COLO668 (cell line): ENCODE results near the gene PCSK6.
"Not testable (repeated sequence)": the region's sequence is repeated elsewhere in the genome, so short reads cannot be mapped to it uniquely, and the experiment has no call there.

Experiments used
- DNase-seq: peaks from one replicate; lab custom pipeline; 2025; ENCODE audit not compliant: unreplicated experiment; lab: John Stamatoyannopoulos, UW

PCSK6 gene

GRCh38 chr15:101433396-101433795 lies 56.1 kb downstream of the PCSK6 start:
- no peak for DNase-seq

- DNase-seq = no peak
Measured at GRCh38 chr15:101432982-101433381, 56.5 kb downstream of the PCSK6 start.

GRCh38 chr15:101431748-101432147 lies 57.8 kb downstream of the PCSK6 start:
- DNase-seq = no peak

- no peak for DNase-seq
Measured at GRCh38 chr15:101431301-101431700, 58.2 kb downstream of the PCSK6 start.

- DNase-seq = no peak
Measured at GRCh38 chr15:101429646-101430045, 59.9 kb downstream of the PCSK6 start.

GRCh38 chr15:101429191-101429590 lies 60.3 kb downstream of the PCSK6 start:
- no peak for DNase-seq

- DNase-seq = no peak
Measured at GRCh38 chr15:101428758-101429157, 60.7 kb downstream of the PCSK6 start.

GRCh38 chr15:101427606-101428487 lies 61.7 kb downstream of the PCSK6 start:
- DNase-seq = no peak

- DNase-seq = no peak
Measured at GRCh38 chr15:101426761-101427333, 62.7 kb downstream of the PCSK6 start.

- no peak for DNase-seq
Measured at GRCh38 chr15:101425787-101426365, 63.6 kb downstream of the PCSK6 start.

- DNase-seq = no peak
Measured at GRCh38 chr15:101424984-101425383, 64.5 kb downstream of the PCSK6 start.

- no peak for DNase-seq
Measured at GRCh38 chr15:101420232-101420631, 69.3 kb downstream of the PCSK6 start.

GRCh38 chr15:101416475-101416874 lies 73.0 kb downstream of the PCSK6 start:
- DNase-seq = not testable (repeated sequence)

- DNase-seq = no peak
Measured at GRCh38 chr15:101413239-101413638, 76.3 kb downstream of the PCSK6 start.

GRCh38 chr15:101411581-101411980 lies 77.9 kb downstream of the PCSK6 start:
- no peak for DNase-seq

GRCh38 chr15:101411085-101411484 lies 78.4 kb downstream of the PCSK6 start:
- no peak for DNase-seq

- no peak for DNase-seq
Measured at GRCh38 chr15:101410612-101411011, 78.9 kb downstream of the PCSK6 start.

- no peak for DNase-seq
Measured at GRCh38 chr15:101409621-101410020, 79.9 kb downstream of the PCSK6 start.

- DNase-seq = no peak
Measured at GRCh38 chr15:101407966-101408775, 81.3 kb downstream of the PCSK6 start.

- DNase-seq = no peak
Measured at GRCh38 chr15:101407439-101407838, 82.1 kb downstream of the PCSK6 start.

GRCh38 chr15:101406526-101407195 lies 82.8 kb downstream of the PCSK6 start:
- DNase-seq = no peak
